Karpas-422 (cell line): ENCODE data around the gene EYS. TPM values are rescaled to one million over a fixed set of nuclear protein-coding genes. Genes with fewer than 3 reads are reported as not detected.
A peak's percentile ranks its signal among the peaks of the same experiment; 100 is the strongest.

Experiments used
- DNase-seq: peaks from one replicate; pipeline ENCODE4 v3.0.0-alpha.2; 2015
- H2AFZ ChIP-seq: fragments of 200-600 bp; sonication (generic); 2 replicates; pipeline ENCODE4 v1.6.1; 2014; ENCODE audit warnings: antibody characterized with exemption, low read length, mixed read lengths
- H3K27ac ChIP-seq: fragments of 200-600 bp; sonication (generic); 2 replicates; pipeline ENCODE4 v1.5.1; 2014; ENCODE audit warnings: mild to moderate bottlenecking, low read length, moderate library complexity
- H3K27me3 ChIP-seq: fragments of 200-600 bp; sonication (generic); 2 replicates; pipeline ENCODE4 v1.6.1; 2014; ENCODE audit warnings: low read length, mixed read lengths
- H3K36me3 ChIP-seq: fragments of 200-600 bp; sonication (generic); 2 replicates; pipeline ENCODE4 v1.6.1; 2014; ENCODE audit warnings: low read length, mixed read lengths; ENCODE audit not compliant: insufficient read depth
- H3K4me1 ChIP-seq: fragments of 200-600 bp; sonication (generic); 2 replicates; pipeline ENCODE4 v1.6.1; 2014; ENCODE audit warnings: mild to moderate bottlenecking, low read length, mixed read lengths
- H3K4me2 ChIP-seq: fragments of 200-600 bp; sonication (generic); 2 replicates; pipeline ENCODE4 v1.6.1; 2014; ENCODE audit warnings: low read length, low read depth, mild to moderate bottlenecking; ENCODE audit not compliant: poor library complexity, severe bottlenecking
- H3K4me3 ChIP-seq: fragments of 200-600 bp; sonication (generic); 2 replicates; pipeline ENCODE4 v1.5.1; 2014; ENCODE audit warnings: mild to moderate bottlenecking, antibody characterized with exemption, low read length, mixed read lengths
- H3K79me2 ChIP-seq: fragments of 200-600 bp; sonication (generic); 2 replicates; pipeline ENCODE4 v1.6.1; 2014; ENCODE audit warnings: mild to moderate bottlenecking, low read length, mixed read lengths
- H3K9ac ChIP-seq: fragments of 200-600 bp; sonication (generic); 2 replicates; pipeline ENCODE4 v1.6.0; 2014; ENCODE audit warnings: low read length
- H3K9me2 ChIP-seq: fragments of 200-600 bp; sonication (generic), shearing (Covaris generic); replicated peaks from 2 replicates; pipeline ENCODE4 v1.6.0; 2014; ENCODE audit warnings: mild to moderate bottlenecking, low read length, moderate library complexity; ENCODE audit not compliant: insufficient read depth
- H3K9me3 ChIP-seq: fragments of 300-700, 200-600 bp; sonication (generic); 2 replicates; pipeline ENCODE4 v1.6.1; 2014; ENCODE audit warnings: low read length, mixed read lengths
- H4K20me1 ChIP-seq: fragments of 200-600 bp; sonication (generic); 2 replicates; pipeline ENCODE4 v1.6.1; 2014; ENCODE audit warnings: mild to moderate bottlenecking, antibody characterized with exemption, low read length, low read depth; ENCODE audit not compliant: insufficient read depth
- total RNA-seq: library from RNA; depleted of rRNA; stranded (reverse); fragments of >200 nt; shearing (Covaris generic); gene quantifications from 2 replicates; pipeline ENCODE4 v1.2.3, GENCODE V29; 2014; ENCODE audit warnings: low replicate concordance

Gene EYS
- total RNA-seq, 1 experiment from 2014 or later = not detected

- H3K4me3 ChIP-seq = no peak overlapping the region
- no peaks in the 10 kb centered on the region for H3K36me3 ChIP-seq
- no peak overlapping the region for H3K4me2 ChIP-seq
- no peaks in the 10 kb centered on the region for H3K9me2 ChIP-seq
- no peak overlapping the region for H3K27ac ChIP-seq
- DNase-seq = no peak
- no peaks in the 10 kb centered on the region for H3K4me1 ChIP-seq
- no peak overlapping the region for H2AFZ ChIP-seq
- no peaks in the 10 kb centered on the region for H4K20me1 ChIP-seq
- peaks cover 12% of the 10 kb centered on the region; the same call in 1 of the 2 replicates for H3K9me3 ChIP-seq
- no peaks in the 10 kb centered on the region for H3K27me3 ChIP-seq
- no peak overlapping the region for H3K9ac ChIP-seq
- H3K79me2 ChIP-seq = no peaks in the 10 kb centered on the region
Observed at GRCh38 chr6:64357430-64357829, 1349.6 kb downstream of the EYS start.

- Histone ChIP-seq H3K4me3 (no peak overlapping the region), H4K20me1 (no peaks in the 10 kb centered on the region), H3K4me1 (no peaks in the 10 kb centered on the region), H3K9me3 (no peaks in the 10 kb centered on the region), H2AFZ (no peak overlapping the region), H3K9me2 (no peaks in the 10 kb centered on the region), H3K4me2 (no peak overlapping the region), H3K36me3 (no peaks in the 10 kb centered on the region), H3K9ac (no peak overlapping the region), H3K79me2 (no peaks in the 10 kb centered on the region), H3K27me3 (no peaks in the 10 kb centered on the region), H3K27ac (no peak overlapping the region)
- no peak for DNase-seq
Observed at GRCh38 chr6:64347411-64347810, 1359.6 kb downstream of the EYS start.

- Histone ChIP-seq H3K4me2 (no peak overlapping the region), H3K4me1 (no peaks in the 10 kb centered on the region), H3K4me3 (no peak overlapping the region), H3K9me2 (no peaks in the 10 kb centered on the region), H3K36me3 (no peaks in the 10 kb centered on the region), H2AFZ (no peak overlapping the region), H3K27me3 (no peaks in the 10 kb centered on the region), H3K27ac (no peak overlapping the region), H3K9ac (no peak overlapping the region), H3K79me2 (no peaks in the 10 kb centered on the region), H3K9me3 (no peaks in the 10 kb centered on the region; the same call in none of the 2 replicates), H4K20me1 (no peaks in the 10 kb centered on the region)
- no peak for DNase-seq
Observed at GRCh38 chr6:64335195-64335594, 1371.8 kb downstream of the EYS start.

- H3K4me2 ChIP-seq = no peak overlapping the region
- no peaks in the 10 kb centered on the region for H3K79me2 ChIP-seq
- H2AFZ ChIP-seq = no peak overlapping the region
- no peaks in the 10 kb centered on the region for H3K4me1 ChIP-seq
- no peaks in the 10 kb centered on the region; the same call in none of the 2 replicates for H3K9me3 ChIP-seq
- no peak overlapping the region for H3K27ac ChIP-seq
- no peak for DNase-seq
- no peaks in the 10 kb centered on the region for H3K9me2 ChIP-seq
- H4K20me1 ChIP-seq = no peaks in the 10 kb centered on the region
- no peaks in the 10 kb centered on the region for H3K36me3 ChIP-seq
- H3K4me3 ChIP-seq = no peak overlapping the region
- no peak overlapping the region for H3K9ac ChIP-seq
- no peaks in the 10 kb centered on the region for H3K27me3 ChIP-seq
Observed at GRCh38 chr6:64334636-64335035, 1372.4 kb downstream of the EYS start.

- no peaks in the 10 kb centered on the region for H3K4me1 ChIP-seq
- no peaks in the 10 kb centered on the region for H3K9me2 ChIP-seq
- no peaks in the 10 kb centered on the region for H3K36me3 ChIP-seq
- no peak overlapping the region for H3K4me2 ChIP-seq
- no peaks in the 10 kb centered on the region for H3K27me3 ChIP-seq
- H3K4me3 ChIP-seq = no peak overlapping the region
- no peaks in the 10 kb centered on the region for H4K20me1 ChIP-seq
- no peaks in the 10 kb centered on the region; the same call in 1 of the 2 replicates for H3K9me3 ChIP-seq
- peak; percentile 88 for DNase-seq
- H2AFZ ChIP-seq = no peak overlapping the region
- H3K27ac ChIP-seq = no peak overlapping the region
- no peaks in the 10 kb centered on the region for H3K79me2 ChIP-seq
- no peak overlapping the region for H3K9ac ChIP-seq
Observed at GRCh38 chr6:64330694-64331307, 1376.2 kb downstream of the EYS start.

- H3K27ac ChIP-seq = no peak overlapping the region
- H3K4me2 ChIP-seq = no peak overlapping the region
- H3K9me3 ChIP-seq = no peaks in the 10 kb centered on the region
- H2AFZ ChIP-seq = no peak overlapping the region
- H3K27me3 ChIP-seq = no peaks in the 10 kb centered on the region
- no peaks in the 10 kb centered on the region for H4K20me1 ChIP-seq
- H3K9me2 ChIP-seq = 0 out of 2 replicates have a peak, but pooled peaks cover 3% of the 10 kb centered on the region
- H3K36me3 ChIP-seq = no peaks in the 10 kb centered on the region
- H3K79me2 ChIP-seq = no peaks in the 10 kb centered on the region
- H3K4me3 ChIP-seq = no peak overlapping the region
- no peak for DNase-seq
- H3K9ac ChIP-seq = no peak overlapping the region
- H3K4me1 ChIP-seq = no peaks in the 10 kb centered on the region
Observed at GRCh38 chr6:64326939-64327338, 1380.1 kb downstream of the EYS start.

- Histone ChIP-seq H3K79me2 (no peaks in the 10 kb centered on the region), H3K9me3 (peaks cover 5% of the 10 kb centered on the region; the same call in 1 of the 2 replicates), H3K4me2 (no peak overlapping the region), H3K36me3 (no peaks in the 10 kb centered on the region), H3K4me3 (no peak overlapping the region), H3K4me1 (no peaks in the 10 kb centered on the region), H2AFZ (no peak overlapping the region), H3K9me2 (0 out of 2 replicates have a peak, but pooled peaks cover 3% of the 10 kb centered on the region), H3K27ac (no peak overlapping the region), H3K9ac (no peak overlapping the region), H4K20me1 (no peaks in the 10 kb centered on the region), H3K27me3 (no peaks in the 10 kb centered on the region)
- no peak for DNase-seq
Observed at GRCh38 chr6:64325093-64325492, 1381.9 kb downstream of the EYS start.

GRCh38 chr6:64310214-64310613 is 1396.8 kb downstream of the EYS start:
- H3K27ac ChIP-seq = no peak overlapping the region
- H2AFZ ChIP-seq = no peak overlapping the region

More at GRCh38 chr6:64310214-64310613, 1396.8 kb downstream of the EYS start:
- Histone ChIP-seq H3K27me3 (no peaks in the 10 kb centered on the region), H4K20me1 (no peaks in the 10 kb centered on the region), H3K9me3 (peaks cover 3% of the 10 kb centered on the region; the same call in 1 of the 2 replicates), H3K9me2 (no peaks in the 10 kb centered on the region), H3K4me1 (no peaks in the 10 kb centered on the region), H3K36me3 (no peaks in the 10 kb centered on the region), H3K79me2 (no peaks in the 10 kb centered on the region), H3K4me3 (no peak overlapping the region), H3K4me2 (no peak overlapping the region), H3K9ac (no peak overlapping the region)
- DNase-seq = no peak
